Suprapubic skin (tissue), 4 donors: ENCODE data around the gene MAGI1.

Experiments
- EP300 ChIP-seq: sonication (generic); formaldehyde crosslinking; IDR thresholded peaks from one replicate; pipeline ENCODE4 v1.6.1; 2017; ENCODE audit warnings: antibody characterized with exemption
- POLR2A ChIP-seq, 2 donors: fragments of 450-650 bp; IDR thresholded peaks; one replicate each; pipeline ENCODE4 v1.6.1; 2017; ENCODE audit warnings: antibody characterized with exemption in 2 of 2, mild to moderate bottlenecking in 2 of 2, moderate library complexity in 2 of 2
- POLR2AphosphoS5 ChIP-seq, 3 donors: sonication (generic); formaldehyde crosslinking; IDR thresholded peaks; one replicate each; pipeline ENCODE4 v1.6.1; 2017; ENCODE audit warnings: antibody characterized with exemption in 3 of 3
- TF ChIP-seq, protein P1 (sequence below), 2 donors: fragments of 200-600 bp in 1 of 2; fragments of 450-650 bp in 1 of 2; sonication (generic) in 1 of 2; IDR thresholded peaks; one replicate each; pipeline ENCODE4 v1.5.1; 2016 to 2019; ENCODE audit warnings: antibody characterized with exemption in 2 of 2, mild to moderate bottlenecking in 1 of 2, moderate library complexity in 1 of 2

DNA sequence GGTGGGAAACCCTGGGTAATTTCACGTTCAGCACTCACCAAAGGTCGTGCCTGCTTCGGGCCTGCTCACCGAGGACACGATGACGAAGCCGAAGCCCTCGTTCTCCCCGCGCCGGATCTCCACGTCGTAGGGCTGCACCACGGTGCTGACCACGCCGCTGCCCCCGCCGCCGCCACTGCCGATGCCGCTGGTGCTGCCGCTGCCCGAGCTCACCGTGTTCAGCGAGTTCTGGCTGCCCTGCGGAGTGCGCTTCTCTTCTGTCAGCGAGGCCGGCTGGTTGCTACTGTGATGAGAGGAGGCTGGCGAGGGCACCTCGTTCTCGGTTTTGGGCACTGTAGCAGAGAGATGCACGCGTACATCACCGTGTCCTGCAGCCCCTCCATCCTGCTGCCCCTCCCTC lies 659.5 kb downstream of the MAGI1 start:
- TF ChIP-seq, protein P1, sequence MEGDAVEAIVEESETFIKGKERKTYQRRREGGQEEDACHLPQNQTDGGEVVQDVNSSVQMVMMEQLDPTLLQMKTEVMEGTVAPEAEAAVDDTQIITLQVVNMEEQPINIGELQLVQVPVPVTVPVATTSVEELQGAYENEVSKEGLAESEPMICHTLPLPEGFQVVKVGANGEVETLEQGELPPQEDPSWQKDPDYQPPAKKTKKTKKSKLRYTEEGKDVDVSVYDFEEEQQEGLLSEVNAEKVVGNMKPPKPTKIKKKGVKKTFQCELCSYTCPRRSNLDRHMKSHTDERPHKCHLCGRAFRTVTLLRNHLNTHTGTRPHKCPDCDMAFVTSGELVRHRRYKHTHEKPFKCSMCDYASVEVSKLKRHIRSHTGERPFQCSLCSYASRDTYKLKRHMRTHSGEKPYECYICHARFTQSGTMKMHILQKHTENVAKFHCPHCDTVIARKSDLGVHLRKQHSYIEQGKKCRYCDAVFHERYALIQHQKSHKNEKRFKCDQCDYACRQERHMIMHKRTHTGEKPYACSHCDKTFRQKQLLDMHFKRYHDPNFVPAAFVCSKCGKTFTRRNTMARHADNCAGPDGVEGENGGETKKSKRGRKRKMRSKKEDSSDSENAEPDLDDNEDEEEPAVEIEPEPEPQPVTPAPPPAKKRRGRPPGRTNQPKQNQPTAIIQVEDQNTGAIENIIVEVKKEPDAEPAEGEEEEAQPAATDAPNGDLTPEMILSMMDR (IDR thresholded peaks at IDR 0.05): no peak
- TF ChIP-seq POLR2AphosphoS5 (IDR thresholded peaks at IDR 0.05) (no peak), POLR2A (IDR thresholded peaks at IDR 0.05) (no peak), EP300 (no peak)
